Colon (tissue), 2 donors: ENCODE data around the gene C4orf50.

ENCODE experiments used
- FAIRE-seq: peaks from 2 replicates; lab custom pipeline; 2012; peaks lifted over from hg19 to GRCh38; lab: Jason Lieb, UNC
- donor health status: control.
- donor health status: control.

Gene C4orf50

DNA sequence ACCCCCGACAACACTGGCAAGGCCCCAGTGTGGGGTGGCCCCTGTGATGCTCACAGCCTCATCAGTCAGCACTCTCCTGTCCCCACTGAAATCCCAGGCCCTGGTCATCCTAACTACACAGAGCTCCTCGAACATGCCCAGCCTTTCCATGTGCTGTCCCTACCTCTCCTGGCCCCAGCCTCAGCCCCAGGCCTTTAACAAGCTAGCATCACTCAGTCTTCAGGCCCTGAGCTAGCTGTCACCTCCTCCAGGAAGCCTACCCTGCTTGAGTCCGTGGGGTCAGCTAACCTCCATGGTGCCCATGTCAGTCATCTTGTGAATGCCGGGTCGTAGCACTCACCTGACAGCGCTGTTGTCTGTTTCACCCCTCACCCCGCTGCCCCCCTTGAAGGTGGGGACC, 25.6 kb upstream of the C4orf50 start:
- FAIRE-seq = no peak

DNA sequence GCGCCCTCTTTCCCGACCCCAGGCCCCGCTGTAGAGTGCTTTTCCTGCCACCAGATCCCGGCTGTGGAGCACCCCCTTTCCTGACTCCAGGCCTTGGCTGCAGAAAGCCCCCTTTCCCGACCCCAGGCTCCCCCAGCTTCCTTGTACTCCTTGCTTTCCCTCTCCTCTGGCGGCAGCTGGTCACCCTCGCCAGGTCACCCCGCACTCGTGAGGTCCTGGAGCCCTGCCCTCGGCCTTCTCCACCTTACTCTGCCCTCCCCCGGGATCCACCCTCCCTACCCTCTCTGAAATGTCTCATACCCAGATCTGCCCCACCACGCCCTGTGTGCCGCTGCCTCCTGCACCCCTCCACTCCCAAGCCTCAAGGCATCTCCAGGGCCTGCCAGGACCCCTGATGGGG, 25.0 kb upstream of the C4orf50 start:
- FAIRE-seq = no peak

DNA sequence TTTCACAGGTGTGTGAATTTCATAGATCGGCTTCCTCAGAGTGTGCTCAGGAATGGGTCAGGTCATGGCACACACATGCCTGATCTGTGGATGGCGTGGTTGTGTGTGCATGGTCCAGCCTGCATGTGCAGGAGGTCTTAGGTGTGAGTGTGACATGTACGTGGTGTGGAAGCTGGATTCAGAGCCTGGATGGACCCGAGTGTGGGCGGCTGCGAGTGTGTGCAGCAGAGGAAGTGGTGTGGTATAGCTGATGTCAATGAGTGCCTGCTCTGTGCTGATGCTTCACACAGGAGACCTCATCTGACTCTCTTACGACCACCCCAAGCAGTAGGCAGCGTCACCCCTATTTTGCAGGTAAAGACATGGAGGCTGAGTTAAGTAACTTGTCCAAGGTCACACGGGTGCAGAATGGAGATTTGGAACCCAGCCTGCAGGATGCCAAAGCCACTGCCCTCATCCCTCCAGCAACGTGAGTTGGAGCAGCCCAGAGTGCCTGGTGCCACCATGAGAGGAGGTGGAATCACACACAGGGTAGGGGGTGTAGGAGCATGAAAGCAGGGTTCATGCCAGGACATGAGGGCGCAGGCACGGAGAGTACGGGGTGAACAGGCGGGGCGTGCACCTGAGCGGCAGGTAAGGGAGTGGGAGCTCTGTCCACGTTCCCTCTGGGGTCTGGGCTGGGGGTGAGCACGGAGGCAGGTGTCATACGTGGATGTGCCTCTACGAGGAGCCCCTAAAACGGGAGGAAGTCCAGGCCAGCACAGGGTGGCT, 24.2 kb upstream of the C4orf50 start:
- FAIRE-seq = no peak

DNA sequence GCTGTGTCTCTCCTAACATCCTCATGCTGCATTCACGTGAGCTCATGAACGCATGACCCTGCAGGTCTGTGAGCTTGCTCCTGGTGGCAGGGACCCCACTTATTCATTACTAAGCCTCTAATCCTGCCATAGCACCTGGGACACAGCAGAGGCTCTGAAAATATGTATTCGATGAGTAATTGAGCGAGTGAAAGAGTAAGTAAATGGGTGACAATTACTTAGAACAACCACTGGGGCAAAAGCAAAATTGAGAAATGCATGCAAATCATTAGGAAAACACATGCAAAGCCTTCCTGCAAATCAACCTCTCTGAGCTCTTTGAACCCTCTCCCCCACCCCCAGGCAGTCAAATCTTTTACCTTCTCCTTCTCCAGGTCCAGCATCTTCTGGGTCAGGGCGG, 23.6 kb upstream of the C4orf50 start:
- no peak for FAIRE-seq

DNA sequence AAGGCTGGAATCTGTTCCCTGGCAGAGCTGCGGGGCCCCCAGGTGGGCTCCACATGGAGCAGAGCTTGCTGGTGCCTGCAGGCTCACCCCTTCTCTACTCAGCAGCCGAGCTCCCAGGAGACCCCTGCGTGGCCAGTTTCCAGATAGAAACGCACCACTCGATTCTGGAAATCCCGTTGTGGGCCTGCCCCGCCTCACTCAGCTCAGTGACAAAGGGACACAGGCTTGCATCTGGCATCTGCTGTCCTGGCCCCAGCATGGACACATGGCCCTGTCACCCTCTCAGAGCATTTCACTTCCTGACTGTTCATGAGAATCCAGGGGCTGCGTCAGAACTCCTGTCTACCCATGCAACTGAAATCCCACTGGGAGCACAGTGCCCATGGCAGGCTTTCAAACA, 20.5 kb upstream of the C4orf50 start:
- no peak for FAIRE-seq

DNA sequence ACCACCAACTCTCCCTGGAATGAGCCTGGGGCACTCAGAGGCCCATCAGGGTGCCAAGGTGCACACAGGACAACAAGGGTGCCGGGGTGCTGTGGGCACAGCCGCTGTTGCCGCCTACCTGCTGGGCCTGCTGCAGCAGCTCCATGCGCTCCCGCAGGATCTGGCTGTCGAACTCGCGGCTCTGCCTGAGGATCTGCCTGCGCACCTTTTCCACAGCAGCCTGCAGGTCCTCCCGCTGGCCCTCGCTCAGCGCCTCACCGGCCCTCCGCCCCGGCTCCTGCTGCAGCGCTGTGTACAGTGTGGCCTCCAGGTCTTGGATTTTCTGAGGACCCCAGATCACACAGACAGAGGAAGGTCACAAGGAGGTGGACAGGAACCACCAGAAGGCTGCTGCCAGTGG, 17.6 kb upstream of the C4orf50 start:
- FAIRE-seq = no peak

DNA sequence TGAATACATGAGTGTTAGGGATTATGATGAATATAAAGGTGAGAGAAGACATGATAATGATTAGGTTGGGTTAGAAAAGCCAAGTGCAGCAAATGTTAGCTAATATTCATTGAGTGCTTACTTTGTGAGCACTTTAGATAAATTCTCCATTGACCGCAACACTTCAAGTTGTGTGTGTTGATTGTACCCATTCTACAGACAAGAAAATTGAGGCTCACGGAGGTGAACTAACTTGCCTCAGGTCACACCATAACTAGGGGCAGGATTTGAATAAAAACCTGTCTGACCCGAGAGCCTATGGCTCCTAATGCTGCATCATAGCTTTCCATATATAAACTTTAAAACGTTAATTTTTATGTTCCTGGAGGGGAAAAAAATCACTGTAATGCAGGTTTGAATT, 15.2 kb upstream of the C4orf50 start:
- no peak for FAIRE-seq

DNA sequence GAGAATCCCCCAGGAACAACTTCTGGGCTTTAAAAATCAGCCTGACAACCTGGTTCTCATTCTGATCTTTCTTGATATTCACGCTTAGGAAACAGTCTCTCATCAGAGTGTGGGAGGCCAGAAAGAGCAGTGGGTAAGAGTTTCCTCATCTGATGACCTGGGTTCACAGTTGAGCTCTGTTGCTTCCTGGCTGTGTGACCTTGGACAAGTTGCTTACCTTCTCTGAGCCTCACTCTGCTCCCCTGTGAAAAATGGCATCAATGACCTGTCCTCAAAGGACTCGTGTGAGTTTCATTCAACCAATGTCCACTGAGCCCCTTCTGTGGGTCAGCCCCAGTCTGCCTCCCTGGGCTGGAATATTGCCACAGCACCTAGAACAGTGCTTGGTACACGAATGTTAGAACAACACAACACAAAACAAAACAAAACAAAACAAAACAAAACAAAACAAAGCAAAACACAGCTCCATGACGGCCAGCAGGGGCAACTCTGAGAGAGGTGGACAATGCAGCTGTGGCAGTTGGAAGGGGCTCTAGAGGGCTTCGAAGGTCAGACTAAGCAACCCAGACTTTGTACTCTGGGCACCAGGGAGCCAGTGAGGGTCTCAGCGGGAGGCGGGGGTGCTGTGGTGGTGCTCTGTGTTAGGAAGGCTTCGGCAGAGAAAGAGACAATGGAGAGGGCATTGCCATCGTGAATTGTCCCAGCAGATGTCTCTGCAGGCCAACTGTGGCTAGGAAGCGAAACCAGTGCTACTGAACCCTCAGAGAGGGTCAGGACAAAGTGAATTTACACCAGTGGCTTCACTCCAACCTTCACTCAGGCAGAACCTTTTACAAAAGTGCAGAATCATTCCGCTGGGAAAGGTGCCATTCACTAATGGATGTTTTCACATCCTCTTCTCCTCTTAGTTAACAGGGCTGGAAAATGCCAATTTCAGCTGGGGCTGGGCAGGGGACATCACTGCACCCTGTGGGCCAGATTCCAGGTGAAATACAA, 14.3 kb upstream of the C4orf50 start:
- no peak for FAIRE-seq

DNA sequence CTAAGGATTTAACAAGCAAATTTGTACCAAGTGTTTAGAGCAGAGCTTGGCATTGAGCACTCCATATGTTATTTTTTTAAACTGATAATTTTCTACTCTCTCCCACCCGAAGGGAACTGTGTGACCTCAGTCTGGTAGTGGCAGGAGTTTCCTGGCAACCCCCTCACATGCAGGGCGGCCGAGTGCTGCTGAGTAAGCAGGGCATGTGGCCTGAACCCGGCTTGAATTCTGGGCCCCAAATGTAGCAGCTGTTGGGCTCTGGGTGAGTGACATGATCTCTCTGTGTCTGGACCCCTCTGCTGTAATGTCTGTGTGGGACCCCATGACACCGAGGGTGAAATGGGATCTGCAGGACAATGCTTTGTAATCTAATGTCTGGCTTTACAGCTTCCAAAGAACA, 13.6 kb upstream of the C4orf50 start:
- no peak for FAIRE-seq

DNA sequence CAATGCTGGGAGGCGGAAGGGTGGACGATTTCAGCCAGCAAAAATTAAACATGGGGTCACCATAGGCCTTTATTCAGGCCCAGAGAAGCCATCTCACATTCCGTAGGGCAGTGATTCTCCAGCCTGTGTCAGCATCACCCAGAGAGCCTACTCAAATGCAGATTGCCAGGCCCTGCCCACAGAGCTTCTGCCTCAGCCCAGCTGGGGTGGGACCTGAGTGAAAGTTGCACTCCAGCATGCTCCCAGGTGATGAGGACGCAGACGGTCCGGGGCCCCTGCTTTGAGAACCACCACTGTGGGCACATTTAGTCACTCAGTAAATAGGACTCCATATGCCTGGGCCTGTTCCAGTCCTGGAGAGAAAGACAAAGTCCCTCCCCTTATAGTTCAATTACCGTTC, 12.4 kb upstream of the C4orf50 start:
- FAIRE-seq = no peak

DNA sequence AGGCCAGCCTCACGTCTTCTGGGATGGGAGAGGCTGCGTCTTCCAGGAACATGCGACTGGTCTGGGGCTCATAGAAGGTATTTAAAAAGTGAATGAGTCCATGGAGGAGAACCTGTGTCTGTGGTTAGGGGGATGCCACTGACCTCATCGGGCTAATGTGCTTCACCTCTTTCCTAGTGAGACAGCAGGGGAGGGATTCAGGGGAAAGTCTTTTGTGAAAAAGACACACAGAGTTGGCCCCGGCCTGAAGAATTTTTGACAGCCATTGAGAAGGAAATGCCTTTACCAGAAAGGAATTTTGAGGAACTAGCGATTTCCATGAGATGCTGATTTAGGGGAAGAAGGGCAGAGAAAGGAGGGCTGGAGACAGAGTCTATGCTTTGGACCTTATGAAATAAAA, 11.0 kb upstream of the C4orf50 start:
- FAIRE-seq = no peak

DNA sequence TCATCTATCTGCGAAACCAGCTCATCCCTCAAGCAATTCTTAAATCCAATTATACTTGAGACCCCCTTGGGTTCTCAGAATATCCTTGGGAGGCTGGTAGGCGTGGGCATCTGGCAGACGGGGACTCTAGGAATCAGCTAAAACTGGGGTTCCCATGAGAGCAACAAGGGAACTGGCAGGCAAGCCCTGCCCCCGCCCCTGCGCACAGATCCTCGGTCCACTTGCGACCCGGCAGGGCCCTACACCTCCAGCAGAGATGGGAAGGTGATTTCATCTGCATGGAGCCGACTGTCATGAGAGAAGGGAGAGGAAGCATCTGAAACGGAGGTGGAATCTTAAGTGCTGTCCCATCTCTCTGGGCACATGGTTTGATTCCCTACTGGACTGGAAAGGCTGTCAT, 9.9 kb upstream of the C4orf50 start:
- FAIRE-seq = no peak

DNA sequence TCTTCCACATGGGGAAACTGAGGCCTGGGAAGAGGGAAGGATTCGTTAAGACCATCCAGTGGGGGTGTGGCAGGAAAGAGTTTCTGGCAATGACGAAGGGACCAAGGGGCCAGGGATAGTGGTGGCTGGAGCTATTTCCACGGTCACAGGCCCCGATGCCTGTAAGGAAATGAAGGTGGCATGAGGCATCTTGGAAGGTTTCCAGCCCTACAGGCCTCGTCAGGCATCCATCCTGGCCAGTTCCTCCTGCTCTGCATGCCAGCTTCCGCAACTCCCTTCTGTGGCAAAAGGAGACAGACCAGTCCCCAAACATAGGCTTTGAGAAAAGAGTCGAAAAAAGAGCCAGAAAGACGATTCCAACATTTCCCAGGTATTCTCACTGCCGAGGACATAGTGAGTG, 9.2 kb upstream of the C4orf50 start:
- FAIRE-seq = no peak

DNA sequence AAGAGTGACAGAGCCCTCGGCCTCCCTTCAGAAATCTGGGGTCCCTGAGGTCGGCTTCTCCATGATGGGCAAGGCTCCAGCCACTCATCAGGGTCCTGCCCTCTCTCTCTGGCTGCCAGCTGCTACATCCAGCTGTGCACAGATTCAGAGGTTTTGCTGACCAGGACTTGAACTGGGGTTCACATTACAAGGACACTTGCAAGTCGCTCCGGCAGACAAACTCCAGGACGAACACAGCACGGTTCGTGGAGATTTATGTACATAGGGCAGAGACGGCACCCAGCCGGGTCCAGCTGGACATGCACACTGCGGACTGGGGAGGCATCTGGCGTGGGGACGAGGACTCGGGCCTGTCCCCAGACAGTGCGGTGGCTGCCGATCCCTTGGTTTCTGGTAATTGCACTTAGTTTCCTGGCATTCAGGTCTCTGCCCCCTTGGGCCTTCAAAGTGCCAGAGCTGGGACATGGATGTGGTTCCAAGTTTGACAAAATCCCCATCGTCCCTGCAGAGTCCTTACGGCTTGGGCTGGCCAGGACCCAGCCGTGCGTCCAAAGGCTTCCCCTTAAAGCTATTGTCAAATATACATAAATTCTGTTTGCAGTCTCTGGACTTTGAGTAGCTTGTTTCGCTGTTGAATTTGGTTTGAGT, 6.2 kb upstream of the C4orf50 start:
- no peak for FAIRE-seq

DNA sequence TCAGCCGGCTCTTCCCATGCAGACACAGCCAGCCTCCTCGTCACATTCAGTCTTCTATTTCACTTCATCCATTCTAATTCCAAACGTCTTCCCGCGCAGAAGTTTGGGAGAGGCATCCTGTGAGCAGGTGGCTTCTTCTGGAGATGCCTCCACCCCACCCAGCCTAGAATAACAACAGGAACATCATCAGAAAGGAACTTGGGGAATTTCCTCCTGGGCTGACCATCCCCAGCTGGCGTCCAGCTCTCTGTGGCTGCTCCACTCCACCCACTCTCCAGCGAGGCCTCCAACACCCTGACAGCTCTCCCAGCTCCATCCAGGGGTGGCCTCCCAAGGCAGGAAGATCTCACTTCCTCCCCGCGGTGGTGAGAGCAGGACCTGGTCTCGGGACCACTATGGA, 5.5 kb upstream of the C4orf50 start:
- FAIRE-seq = no peak

DNA sequence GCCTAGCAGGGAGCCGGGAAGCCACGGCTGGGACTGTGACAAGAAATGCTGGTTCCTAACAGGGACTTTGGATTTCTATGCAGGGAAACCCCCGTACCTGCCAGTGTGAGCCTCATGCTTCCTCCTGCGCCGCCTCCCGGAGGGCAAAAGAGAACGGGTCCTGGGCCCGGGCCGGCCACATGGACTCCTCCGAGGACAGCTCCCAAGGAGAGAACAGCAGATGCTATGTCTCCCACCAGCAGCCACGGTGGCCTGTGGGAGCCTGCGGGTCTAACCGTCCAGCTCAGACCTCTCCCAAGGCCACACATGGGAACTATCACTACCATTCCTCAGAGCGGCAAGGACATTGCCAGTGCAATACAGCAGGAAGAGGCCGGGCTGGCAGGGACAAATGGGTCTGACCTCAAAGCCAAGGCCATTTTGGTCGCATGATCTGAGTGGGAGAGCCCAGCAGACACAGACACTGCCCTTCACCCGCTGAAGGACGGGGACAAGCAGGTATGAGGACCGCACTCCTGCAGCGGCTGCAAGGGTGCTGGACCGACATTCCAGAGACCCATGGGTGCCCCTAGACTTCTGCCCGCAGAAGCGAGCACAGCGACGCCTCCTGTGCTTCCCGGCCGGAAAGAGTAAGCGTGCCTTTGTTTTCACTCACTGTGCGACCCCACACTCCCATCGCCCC, 4.5 kb upstream of the C4orf50 start:
- no peak for FAIRE-seq

DNA sequence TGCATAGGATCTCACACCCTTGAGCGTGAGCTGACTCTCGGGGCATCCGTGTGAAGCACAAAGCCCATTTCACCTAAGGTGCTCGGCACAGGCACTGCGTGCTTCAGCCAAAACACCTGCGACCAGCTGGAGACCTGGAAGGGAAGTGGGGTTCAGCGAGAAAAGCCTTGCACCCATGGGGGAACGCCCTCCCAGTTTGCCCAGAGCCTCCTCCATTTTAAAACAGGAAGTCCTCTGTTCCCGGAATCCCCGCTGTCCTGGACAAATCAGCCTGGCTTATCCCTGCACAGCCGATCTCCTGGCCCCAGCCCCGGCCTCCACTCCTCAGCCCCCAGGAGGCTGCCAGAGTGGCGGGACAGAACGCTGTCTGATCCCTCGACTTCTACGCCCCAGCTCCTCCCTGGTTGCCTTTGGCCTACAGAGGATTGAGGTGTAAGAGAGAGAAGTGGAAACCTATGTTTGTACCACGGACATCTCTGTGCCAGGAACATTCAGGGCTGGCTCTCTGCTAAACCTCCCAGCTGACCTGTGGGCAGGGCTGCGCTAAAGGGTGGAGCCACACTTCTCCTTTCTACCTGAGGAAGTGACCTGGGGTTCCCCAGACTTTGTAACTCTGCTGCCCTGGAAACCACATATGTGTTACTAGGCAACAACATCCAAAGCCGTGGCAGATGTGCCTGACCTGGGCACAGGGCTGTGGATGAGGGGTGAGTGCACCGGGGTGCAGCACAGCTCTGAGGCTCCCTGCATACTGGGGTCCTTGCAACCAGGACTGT, 3.8 kb upstream of the C4orf50 start:
- FAIRE-seq = no peak

DNA sequence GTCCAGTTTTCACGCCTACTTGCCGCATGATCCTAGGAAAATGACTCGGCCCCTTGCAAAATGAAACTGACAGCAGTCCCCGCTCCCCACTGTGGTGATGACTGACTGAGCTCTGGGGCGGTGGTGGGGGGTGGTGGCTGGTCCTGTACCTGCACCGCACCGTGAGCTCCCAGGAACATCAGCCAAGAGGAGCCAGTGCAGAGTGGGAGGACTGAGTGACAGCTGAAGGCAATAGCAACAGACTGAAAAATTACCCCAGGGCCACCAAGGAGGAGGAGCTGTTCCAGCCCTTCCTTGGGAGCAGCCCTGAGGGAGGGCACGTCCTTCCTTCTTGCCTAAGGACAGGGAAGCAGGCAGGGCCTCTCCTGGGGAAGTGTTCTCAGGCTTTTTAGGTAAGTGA, 2.4 kb upstream of the C4orf50 start:
- no peak for FAIRE-seq

DNA sequence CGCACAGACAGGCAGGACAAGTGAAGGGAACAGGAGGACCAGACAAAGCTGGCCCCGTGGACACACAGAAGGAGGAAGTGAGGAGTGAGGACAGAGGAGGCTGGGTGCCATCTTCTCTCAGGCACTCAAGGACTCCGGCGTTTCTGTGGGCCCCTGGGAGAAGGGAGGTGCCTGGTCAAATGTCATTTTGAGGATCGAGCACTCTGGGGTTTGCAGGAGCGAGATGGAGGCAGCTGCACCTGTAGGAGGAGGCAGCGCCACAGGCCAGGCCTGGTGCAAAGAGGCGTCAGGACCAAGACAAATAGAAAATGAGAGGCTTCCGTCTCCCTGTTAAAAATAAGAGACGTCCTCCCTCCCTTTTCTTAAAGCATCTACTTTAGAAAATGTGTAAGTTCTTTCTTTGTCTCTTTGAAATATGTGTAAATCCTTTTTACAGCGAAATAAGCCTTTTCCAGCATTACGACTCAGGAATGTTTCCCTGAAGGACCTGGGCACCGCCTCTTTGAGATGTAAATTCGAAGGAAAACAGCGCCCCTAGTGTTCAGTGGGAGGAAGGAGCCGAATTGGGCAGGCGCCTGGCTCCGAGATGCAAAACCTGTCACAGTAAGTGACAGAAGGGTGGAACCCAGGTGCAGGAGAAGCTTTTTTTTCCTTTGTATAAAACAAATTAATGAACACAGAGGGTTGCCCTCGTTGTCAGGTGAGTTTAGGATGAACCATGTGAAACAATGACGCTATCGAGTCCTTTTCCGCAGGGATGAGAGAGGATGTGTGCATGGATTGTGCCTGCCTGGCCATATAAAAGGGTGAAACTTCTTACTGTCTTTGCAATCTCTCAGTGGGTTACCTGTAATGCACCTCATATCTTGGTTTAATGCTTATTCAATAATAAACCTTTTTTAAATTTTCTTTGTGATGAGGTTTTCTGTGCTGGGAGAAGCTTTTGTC, 1.4 kb upstream of the C4orf50 start:
- no peak for FAIRE-seq

DNA sequence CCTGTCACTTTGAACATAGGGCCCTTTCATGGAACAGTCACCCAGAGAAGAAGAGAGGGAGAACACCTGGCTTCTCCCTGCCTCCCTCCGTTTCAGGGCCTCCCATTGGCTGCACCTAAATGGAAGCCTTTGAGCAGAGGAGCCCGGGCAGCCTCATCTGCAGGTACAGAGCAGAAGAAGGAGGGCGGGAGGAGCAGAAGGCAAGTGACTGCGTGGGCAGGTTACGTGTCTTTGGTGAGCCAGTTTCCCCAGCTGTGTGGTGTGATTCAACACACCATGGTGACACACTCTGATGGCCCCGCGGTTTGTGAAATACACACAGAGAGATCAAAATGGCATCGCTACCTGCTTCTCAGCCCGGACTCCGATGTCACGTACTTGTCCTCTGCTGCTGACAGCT, 431 bp downstream of the C4orf50 start:
- no peak for FAIRE-seq
